ENCODE results near the gene CFAP45. TPM values are rescaled to one million over a fixed set of nuclear protein-coding genes. Genes with fewer than 3 reads are reported as not detected.

CFAP45 gene
- total and polyA plus RNA-seq, 2 of the 8 experiments (the other 6 are each of a cell fraction or from before 2014, with no cell fraction given): 0.05 TPM; not detected in 1

DNA sequence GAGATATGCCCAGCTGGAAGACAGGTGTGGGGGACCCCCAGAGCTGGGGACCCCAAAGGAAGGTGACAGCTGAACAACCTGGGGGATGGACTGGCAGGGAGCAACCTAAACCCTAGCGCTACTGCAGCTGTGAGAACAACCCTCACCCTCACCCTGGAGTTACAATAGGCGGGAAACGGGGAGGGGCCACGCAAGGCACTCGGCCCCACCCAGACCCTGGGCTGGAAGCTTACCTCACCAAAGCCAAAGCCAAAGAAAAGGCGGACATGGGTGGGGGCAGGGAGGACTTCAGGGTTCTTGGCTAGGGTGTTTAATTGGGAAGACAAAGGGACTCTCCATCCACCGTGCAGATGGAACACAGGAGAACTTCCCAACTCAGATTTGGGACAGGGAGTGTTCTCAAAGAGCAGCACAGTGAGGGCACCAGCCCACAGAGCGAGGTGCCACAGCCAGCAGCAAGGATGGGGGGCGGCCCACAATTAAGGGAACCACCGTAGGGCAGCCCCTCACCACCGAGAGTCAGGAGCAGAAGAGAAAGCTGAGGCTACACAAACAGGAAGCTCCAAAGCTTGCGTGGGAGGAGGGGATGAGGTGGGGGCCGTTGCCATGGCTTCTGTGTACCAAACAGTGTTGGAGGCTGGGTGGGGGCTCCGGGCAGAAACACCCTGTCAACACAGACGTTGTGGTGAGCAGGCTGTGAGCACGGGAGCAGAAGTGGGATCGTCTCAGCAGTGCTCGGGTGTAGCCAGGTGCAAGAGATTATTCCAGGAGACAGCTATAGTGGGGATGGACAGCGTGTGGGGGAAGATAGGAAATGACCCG is 23.4 kb upstream of the CFAP45 start:
- Histone ChIP-seq H3K79me2 (ENCODE audit: control insufficient read depth in 1 of 2, insufficient read depth in 2 of 2, low read length in 2 of 2) (peaks cover 0 to 12% of the 10 kb centered on the region in 2 experiments; a peak in 2 of 4 replicates), H3K4me2 (ENCODE audit: insufficient read depth in 1 of 2, low read depth in 2 of 2, low read length in 2 of 2) (peak overlapping the region; percentile 79 to 92)
- POLR2A ChIA-PET (ENCODE audit: partially characterized antibody): interaction anchor here (1.0 to 3.7 kb wide), 9 partner anchors 9 to 35 kb away, joined by 3 to 14 read pairs (median 4); partner anchors contain the start of genes CFAP45 and IGSF9

More for the DNA sequence above, 23.4 kb upstream of the CFAP45 start:
- peaks cover 5 to 21% (median 16%) of the 10 kb centered on the region in 4 experiments for H3K4me1 ChIP-seq (replicated peaks in 1 of 4; ENCODE audit: control insufficient read depth in 3 of 4, insufficient read depth in 4 of 4, low read length in 3 of 4)
- H2BK120ac ChIP-seq (replicated peaks; ENCODE audit: low read depth, low read length): no peak overlapping the region
- H3K36me3 ChIP-seq (ENCODE audit: control insufficient read depth in 2 of 4, insufficient read depth in 4 of 4, low read length in 3 of 4): peaks cover 0 to 12% (median 8%) of the 10 kb centered on the region in 4 experiments; a peak in 5 of 8 replicates
- H3K27me3 ChIP-seq (replicated peaks in 1 of 4; ENCODE audit: control insufficient read depth in 3 of 4, extremely low read depth in 1 of 4, insufficient read depth in 3 of 4, low read length in 3 of 4): peaks cover 0 to 17% (median 8%) of the 10 kb centered on the region in 4 experiments; a peak in 5 of 7 replicates
- H3K56ac ChIP-seq (replicated peaks; ENCODE audit: insufficient read length, low read depth, low read length): no peak overlapping the region
- H3K23ac ChIP-seq (ENCODE audit: insufficient read length): no peak overlapping the region
- H2BK5ac ChIP-seq (ENCODE audit: low read depth, low read length): peak overlapping the region; percentile 41
- no peak overlapping the region for H3K14ac ChIP-seq (ENCODE audit: insufficient read length)
- peak overlapping the region; percentile 59; the same call in 1 of the 2 replicates for H2AK5ac ChIP-seq (ENCODE audit: low read depth, low read length)
- H3K9me3 ChIP-seq (ENCODE audit: insufficient read depth in 2 of 2, low read depth in 1 of 2, low read length in 1 of 2): no peaks in the 10 kb centered on the region
- WGBS, 2 experiments (ENCODE audit: extremely low coverage in 1 of 2, insufficient coverage in 1 of 2, insufficient read length in 1 of 2, insufficient replicate concordance in 2 of 2, low coverage in 1 of 2, low lambda C conversion rate in 2 of 2, missing lambda C conversion rate in 1 of 2): 59% methylated on average over 20 of the region's 20 CpGs; no CpG with 5 or more reads in 1 of the 2 experiments
- peak overlapping the region in 1 of 4 experiments; percentile 63; a peak in 3 of 8 replicates for H3K4me3 ChIP-seq (ENCODE audit: extremely low read depth in 1 of 4, insufficient read depth in 2 of 4, low read depth in 3 of 4, low read length in 4 of 4)
- peak overlapping the region; percentile 72; the same call in 1 of the 2 replicates for H2BK12ac ChIP-seq (ENCODE audit: low read depth, low read length)
- H4K91ac ChIP-seq (replicated peaks; ENCODE audit: insufficient read length, low read length): no peak overlapping the region
- peaks cover 0 to 3% of the 10 kb centered on the region in 2 experiments for H4K20me1 ChIP-seq (replicated peaks in 1 of 2; ENCODE audit: control insufficient read depth in 1 of 2, insufficient read depth in 2 of 2, low read length in 2 of 2)
- H3K79me1 ChIP-seq (ENCODE audit: low read depth, low read length): peaks cover 3% of the 10 kb centered on the region
- H2BK20ac ChIP-seq (ENCODE audit: low read length): 0 out of 2 replicates have a peak overlapping the region, but pooled peaks have one; percentile 6
- peak overlapping the region; percentile 19; the same call in 1 of the 2 replicates for H3K18ac ChIP-seq (ENCODE audit: extremely low read depth, low read length)
- DNase-seq (ENCODE audit: low read depth in 1 of 2, low spot score in 2 of 2) (peak; percentile 60 to 61), FAIRE-seq (no peak)
- H4K8ac ChIP-seq (ENCODE audit: extremely low read depth, insufficient read depth, low read length): peak overlapping the region; percentile 73
- H2AFZ ChIP-seq (ENCODE audit: low read length): no peak overlapping the region
- CTCF ChIA-PET (ENCODE audit: partially characterized antibody): interaction anchor here (0.8 to 7.3 kb wide), 13 partner anchors 8 to 718 kb away, joined by 3 to 53 read pairs (median 6); partner anchors contain the start of gene IGSF9
- TF ChIP-seq, protein P1, sequence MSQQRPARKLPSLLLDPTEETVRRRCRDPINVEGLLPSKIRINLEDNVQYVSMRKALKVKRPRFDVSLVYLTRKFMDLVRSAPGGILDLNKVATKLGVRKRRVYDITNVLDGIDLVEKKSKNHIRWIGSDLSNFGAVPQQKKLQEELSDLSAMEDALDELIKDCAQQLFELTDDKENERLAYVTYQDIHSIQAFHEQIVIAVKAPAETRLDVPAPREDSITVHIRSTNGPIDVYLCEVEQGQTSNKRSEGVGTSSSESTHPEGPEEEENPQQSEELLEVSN (IDR thresholded peaks at IDR 0.05): 0 out of 2 replicates have a peak, but pooled peaks have one; percentile 35
- TF ChIP-seq POLR2AphosphoS5 (IDR thresholded peaks at IDR 0.05; ENCODE audit: low read depth, low read length) (peak; percentile 35; the same call in 1 of the 2 replicates), HDAC2 (IDR thresholded peaks at IDR 0.05; ENCODE audit: borderline replicate concordance in 1 of 2, low read depth in 2 of 2, low read length in 2 of 2) (0 out of 4 replicates have a peak, but pooled peaks of 1 of the 2 experiments have one; percentile 7), CEBPB (IDR thresholded peaks at IDR 0.05; ENCODE audit: low read depth, low read length) (no peak), ASH2L (IDR thresholded peaks at IDR 0.05; ENCODE audit: low read length) (no peak)
- TF ChIP-seq, protein P2, sequence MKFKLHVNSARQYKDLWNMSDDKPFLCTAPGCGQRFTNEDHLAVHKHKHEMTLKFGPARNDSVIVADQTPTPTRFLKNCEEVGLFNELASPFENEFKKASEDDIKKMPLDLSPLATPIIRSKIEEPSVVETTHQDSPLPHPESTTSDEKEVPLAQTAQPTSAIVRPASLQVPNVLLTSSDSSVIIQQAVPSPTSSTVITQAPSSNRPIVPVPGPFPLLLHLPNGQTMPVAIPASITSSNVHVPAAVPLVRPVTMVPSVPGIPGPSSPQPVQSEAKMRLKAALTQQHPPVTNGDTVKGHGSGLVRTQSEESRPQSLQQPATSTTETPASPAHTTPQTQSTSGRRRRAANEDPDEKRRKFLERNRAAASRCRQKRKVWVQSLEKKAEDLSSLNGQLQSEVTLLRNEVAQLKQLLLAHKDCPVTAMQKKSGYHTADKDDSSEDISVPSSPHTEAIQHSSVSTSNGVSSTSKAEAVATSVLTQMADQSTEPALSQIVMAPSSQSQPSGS (IDR thresholded peaks at IDR 0.05; ENCODE audit: low read length): 0 out of 2 replicates have a peak, but pooled peaks have one; percentile 19
- TF ChIP-seq, protein P3, sequence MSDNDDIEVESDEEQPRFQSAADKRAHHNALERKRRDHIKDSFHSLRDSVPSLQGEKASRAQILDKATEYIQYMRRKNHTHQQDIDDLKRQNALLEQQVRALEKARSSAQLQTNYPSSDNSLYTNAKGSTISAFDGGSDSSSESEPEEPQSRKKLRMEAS (IDR thresholded peaks at IDR 0.05): no peak
- peaks cover 17% of the 10 kb centered on the region; the same call in 1 of the 2 replicates for H3K23me2 ChIP-seq (ENCODE audit: low read depth, low read length)
- no peak overlapping the region for H3K27ac ChIP-seq (ENCODE audit: low read depth, low read length)
- no peak overlapping the region; a peak in 1 of 7 replicates for H3K9ac ChIP-seq (replicated peaks in 1 of 4; ENCODE audit: extremely low read depth in 1 of 4, low read depth in 3 of 4, low read length in 3 of 4)
- H3K4ac ChIP-seq (replicated peaks; ENCODE audit: insufficient read length, low read depth, low read length): peak overlapping the region; percentile 70
- H4K5ac ChIP-seq (ENCODE audit: insufficient read length, low read depth, low read length): no peak overlapping the region
- peak overlapping the region; percentile 53; the same call in 1 of the 2 replicates for H2BK15ac ChIP-seq (ENCODE audit: low read length)

All from H1 (cell line).